ENCODE results near the gene FBXL17. TPM values are rescaled to one million over a fixed set of nuclear protein-coding genes. Genes with fewer than 3 reads are reported as not detected.

The FBXL17 gene
- total RNA-seq, 1 donor from 2014 or later: 26.9 TPM

DNA sequence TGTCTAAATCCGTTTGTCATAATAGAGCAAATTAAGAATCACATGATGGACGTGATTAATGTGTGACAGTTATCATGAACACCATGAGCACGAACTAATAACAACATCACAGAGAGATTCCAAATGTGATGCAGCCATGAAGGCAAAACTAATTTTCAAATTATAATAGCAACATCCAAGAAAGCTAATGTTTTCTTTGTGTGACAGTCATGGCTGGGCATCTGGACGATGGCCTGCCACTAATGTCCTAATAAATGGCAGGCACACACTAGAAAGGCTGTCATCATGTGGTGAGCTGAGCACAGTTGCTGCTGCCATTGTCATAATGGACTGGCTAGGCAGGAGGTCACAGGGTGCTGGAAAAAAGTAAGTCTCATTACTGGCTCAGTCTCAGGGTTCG is 431.1 kb downstream of the FBXL17 start:
- TF ChIP-seq, protein P1, sequence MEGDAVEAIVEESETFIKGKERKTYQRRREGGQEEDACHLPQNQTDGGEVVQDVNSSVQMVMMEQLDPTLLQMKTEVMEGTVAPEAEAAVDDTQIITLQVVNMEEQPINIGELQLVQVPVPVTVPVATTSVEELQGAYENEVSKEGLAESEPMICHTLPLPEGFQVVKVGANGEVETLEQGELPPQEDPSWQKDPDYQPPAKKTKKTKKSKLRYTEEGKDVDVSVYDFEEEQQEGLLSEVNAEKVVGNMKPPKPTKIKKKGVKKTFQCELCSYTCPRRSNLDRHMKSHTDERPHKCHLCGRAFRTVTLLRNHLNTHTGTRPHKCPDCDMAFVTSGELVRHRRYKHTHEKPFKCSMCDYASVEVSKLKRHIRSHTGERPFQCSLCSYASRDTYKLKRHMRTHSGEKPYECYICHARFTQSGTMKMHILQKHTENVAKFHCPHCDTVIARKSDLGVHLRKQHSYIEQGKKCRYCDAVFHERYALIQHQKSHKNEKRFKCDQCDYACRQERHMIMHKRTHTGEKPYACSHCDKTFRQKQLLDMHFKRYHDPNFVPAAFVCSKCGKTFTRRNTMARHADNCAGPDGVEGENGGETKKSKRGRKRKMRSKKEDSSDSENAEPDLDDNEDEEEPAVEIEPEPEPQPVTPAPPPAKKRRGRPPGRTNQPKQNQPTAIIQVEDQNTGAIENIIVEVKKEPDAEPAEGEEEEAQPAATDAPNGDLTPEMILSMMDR (IDR thresholded peaks at IDR 0.05): no peak
- CTCF ChIA-PET: interaction anchor here (0.6 kb wide), 1 partner anchor 118 kb away, joined by 3 read pairs; no protein-coding TSS in a partner anchor
- intact Hi-C loops (cut with micrococcal nuclease): no loop called here
- no peak for ATAC-seq (ENCODE audit: low read depth)
- no peak overlapping the region for H3K27ac Mint-ChIP-seq
- no peaks in the 10 kb centered on the region for H3K27me3 Mint-ChIP-seq
- no peak for DNase-seq
- H3K4me3 Mint-ChIP-seq: no peak overlapping the region
- H3K4me1 Mint-ChIP-seq: no peaks in the 10 kb centered on the region
- POLR2A ChIA-PET: no interaction called here
- peaks cover under 1% of the 10 kb centered on the region for H3K36me3 Mint-ChIP-seq (ENCODE audit: low read depth)
- no peaks in the 10 kb centered on the region for H3K9me3 Mint-ChIP-seq

DNA sequence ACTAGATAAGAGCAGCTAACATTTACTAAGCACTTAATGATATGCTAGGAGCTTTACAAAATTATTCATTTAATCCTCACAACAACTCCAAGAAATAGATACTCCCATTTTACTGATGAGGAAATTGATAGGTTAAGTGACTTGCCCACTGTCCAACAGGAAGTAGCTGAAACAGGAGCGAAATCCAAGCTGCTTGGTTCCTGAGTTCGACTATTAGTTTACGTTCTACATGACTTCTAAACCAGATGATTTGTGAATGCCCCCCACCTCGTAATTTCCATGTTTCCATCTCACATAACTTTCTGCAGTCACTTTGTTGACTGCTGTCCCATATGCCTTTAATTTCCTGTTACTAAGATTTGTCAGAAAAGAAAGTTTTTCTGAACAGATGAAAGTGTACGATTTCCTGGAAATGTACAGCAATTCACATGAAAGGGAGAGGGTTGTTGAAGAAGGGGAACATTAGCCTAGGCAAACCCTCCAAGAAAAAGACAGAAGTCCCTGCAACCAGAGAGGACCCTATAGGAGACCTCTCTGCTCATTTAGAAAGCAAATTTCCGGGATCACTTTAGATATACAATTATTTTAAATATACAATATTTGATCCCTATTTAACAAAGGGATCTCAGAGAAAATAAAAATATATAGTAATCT is 432.1 kb downstream of the FBXL17 start:
- Mint-ChIP-seq H3K27ac (no peak overlapping the region), H3K4me3 (no peak overlapping the region), H3K9me3 (no peaks in the 10 kb centered on the region), H3K36me3 (ENCODE audit: low read depth) (peaks cover 6% of the 10 kb centered on the region), H3K4me1 (no peaks in the 10 kb centered on the region), H3K27me3 (no peaks in the 10 kb centered on the region)
- TF ChIP-seq, protein P1 (IDR thresholded peaks at IDR 0.05): no peak
- no peak for DNase-seq
- no peak for ATAC-seq (ENCODE audit: low read depth)
- intact Hi-C loops (cut with micrococcal nuclease): no loop called here
- ChIA-PET POLR2A (no interaction called here), CTCF (no interaction called here)

DNA sequence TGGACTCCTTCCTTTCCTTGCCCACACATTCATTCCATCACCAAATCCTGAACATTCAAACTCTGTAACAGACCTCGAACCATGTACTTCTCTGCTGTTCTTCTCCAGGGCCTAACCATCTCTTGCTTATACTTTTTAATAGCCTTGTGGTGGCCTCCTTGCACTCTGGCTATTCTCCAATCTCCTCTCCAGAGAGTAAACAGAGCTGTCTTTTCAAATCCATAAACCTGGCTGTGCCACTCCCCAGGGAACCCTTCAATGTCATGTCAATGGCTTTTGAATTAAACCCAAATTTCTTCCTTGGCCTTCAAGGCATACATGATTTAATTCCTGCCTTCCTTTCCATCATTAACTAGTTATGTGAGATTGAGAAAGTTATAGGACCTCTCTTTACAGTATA is 433.5 kb downstream of the FBXL17 start:
- no peak overlapping the region for H3K4me3 Mint-ChIP-seq
- intact Hi-C loops (cut with micrococcal nuclease): no loop called here
- no peaks in the 10 kb centered on the region for H3K9me3 Mint-ChIP-seq
- ChIA-PET POLR2A (no interaction called here), CTCF (no interaction called here)
- TF ChIP-seq, protein P1 (IDR thresholded peaks at IDR 0.05): no peak
- no peak overlapping the region for H3K27ac Mint-ChIP-seq
- DNase-seq: no peak
- no peaks in the 10 kb centered on the region for H3K4me1 Mint-ChIP-seq
- no peaks in the 10 kb centered on the region for H3K27me3 Mint-ChIP-seq
- H3K36me3 Mint-ChIP-seq (ENCODE audit: low read depth): peaks cover 6% of the 10 kb centered on the region
- ATAC-seq (ENCODE audit: low read depth): no peak

DNA sequence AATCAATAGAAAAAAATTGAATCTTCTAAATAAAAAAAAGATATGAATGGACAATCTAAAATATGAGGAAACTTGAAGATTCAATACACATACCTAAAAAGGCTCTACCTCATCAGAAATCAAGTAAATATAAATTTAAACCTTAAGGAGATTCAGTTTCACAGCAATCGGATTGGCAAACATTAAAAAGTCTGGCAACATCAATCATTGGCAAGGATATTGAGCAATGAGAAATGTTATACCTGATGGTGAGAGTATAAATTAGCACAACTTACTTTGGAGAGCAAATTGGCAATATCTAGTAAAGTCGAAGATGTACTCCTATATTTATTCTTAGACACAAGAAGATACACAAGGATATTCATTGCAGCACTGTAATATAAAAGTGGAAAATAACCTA is 436.8 kb downstream of the FBXL17 start:
- Mint-ChIP-seq H3K4me1 (no peaks in the 10 kb centered on the region), H3K36me3 (ENCODE audit: low read depth) (peaks cover 6% of the 10 kb centered on the region), H3K4me3 (no peak overlapping the region), H3K9me3 (no peaks in the 10 kb centered on the region), H3K27ac (no peak overlapping the region), H3K27me3 (no peaks in the 10 kb centered on the region)
- ChIA-PET CTCF (no interaction called here), POLR2A (no interaction called here)
- TF ChIP-seq, protein P1 (IDR thresholded peaks at IDR 0.05): no peak
- intact Hi-C loops (cut with micrococcal nuclease): no loop called here
- DNase-seq (no peak), ATAC-seq (ENCODE audit: low read depth) (no peak)

DNA sequence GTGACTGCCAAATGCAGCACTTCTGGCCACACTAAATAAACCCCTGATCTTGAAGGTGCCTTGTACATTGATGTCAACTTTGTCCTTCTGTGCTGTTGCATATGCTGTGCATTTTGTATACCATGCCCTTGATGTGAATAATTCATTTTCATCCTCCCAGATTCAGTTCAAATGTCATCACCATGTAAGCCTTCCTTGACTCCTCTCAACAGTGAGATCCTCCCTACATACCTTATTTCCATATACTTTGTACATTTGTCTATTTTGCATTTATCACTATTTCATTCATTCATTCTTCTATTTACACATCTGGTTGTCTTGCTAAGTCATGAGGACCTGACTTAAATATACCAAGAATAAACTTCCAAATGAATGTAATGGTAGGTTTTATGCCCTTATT is 438.0 kb downstream of the FBXL17 start:
- peaks cover 6% of the 10 kb centered on the region for H3K36me3 Mint-ChIP-seq (ENCODE audit: low read depth)
- POLR2A ChIA-PET: no interaction called here
- no peak overlapping the region for H3K4me3 Mint-ChIP-seq
- CTCF ChIA-PET: no interaction called here
- DNase-seq (no peak), ATAC-seq (ENCODE audit: low read depth) (no peak)
- H3K4me1 Mint-ChIP-seq: no peaks in the 10 kb centered on the region
- H3K27me3 Mint-ChIP-seq: no peaks in the 10 kb centered on the region
- H3K9me3 Mint-ChIP-seq: no peaks in the 10 kb centered on the region
- intact Hi-C loops (cut with micrococcal nuclease): no loop called here
- TF ChIP-seq, protein P1 (IDR thresholded peaks at IDR 0.05): no peak
- no peak overlapping the region for H3K27ac Mint-ChIP-seq

Data from activated B cell treated with CpG ODN at 0.5 μM for 24 hours (primary cell).